ENCODE results near the gene KEAP1. TPM values are rescaled to one million over a fixed set of nuclear protein-coding genes. Genes with fewer than 3 reads are reported as not detected.

Gene KEAP1
- total and polyA plus RNA-seq, 10 of the 15 experiments (the other 5 are each of a cell fraction or from before 2014, with no cell fraction given), result 1.4 to 87.7 (median 48.6) TPM

- intact Hi-C loops (cut with micrococcal nuclease; ENCODE audit: unreplicated experiment), result no loop called here
- DNase-seq (ENCODE audit: low read depth, low spot score) (no peak), ATAC-seq (no peak), FAIRE-seq (no peak)
- Histone ChIP-seq H3K79me2 (ENCODE audit: control insufficient read depth, insufficient read depth, low read length) (no peaks in the 10 kb centered on the region), H3K9ac (ENCODE audit: control insufficient read depth, insufficient read depth, low read length) (no peak overlapping the region), H3K27me3 (replicated peaks in 1 of 2; ENCODE audit: control insufficient read depth in 2 of 2, insufficient read depth in 2 of 2, low read length in 1 of 2) (no peaks in the 10 kb centered on the region), H3K4me1 (ENCODE audit: control insufficient read depth, insufficient read depth, low read length) (no peaks in the 10 kb centered on the region), H3K27ac (ENCODE audit: control insufficient read depth, insufficient read depth) (no peak overlapping the region), H3K4me3 (no peak overlapping the region), H3K4me2 (ENCODE audit: control insufficient read depth, insufficient read depth) (no peak overlapping the region), H2AFZ (ENCODE audit: control insufficient read depth, low read depth, low read length) (no peak overlapping the region), H3K36me3 (ENCODE audit: control insufficient read depth in 2 of 2, insufficient read depth in 2 of 2, low read length in 1 of 2) (peaks cover 0 to 1% of the 10 kb centered on the region in 2 experiments; a peak in 2 of 4 replicates), H3K9me3 (replicated peaks; ENCODE audit: control insufficient read depth, insufficient read depth, low read length) (no peaks in the 10 kb centered on the region), H4K20me1 (ENCODE audit: control insufficient read depth, insufficient read depth) (no peaks in the 10 kb centered on the region)
- BruUV-seq (replicated peaks), result no TSS peak
- ChIA-PET SMC1A (ENCODE audit: uncharacterized antibody, unreplicated experiment) (no interaction called here), POLR2A (no interaction called here), RAD21 (ENCODE audit: unreplicated experiment) (no interaction called here), CTCF (no interaction called here)
- no peak for TF ChIP-seq SREBF2 (IDR thresholded peaks at IDR 0.05; ENCODE audit: low read length)
- no peak for TF ChIP-seq STAT1 (conservative IDR thresholded peaks at IDR 0.05)
- TF ChIP-seq NFIC (IDR thresholded peaks at IDR 0.05; ENCODE audit: low read depth, low read length), result peak; percentile 39; the same call in 1 of the 2 replicates
- no peak for TF ChIP-seq BMI1 (IDR thresholded peaks at IDR 0.05; ENCODE audit: borderline replicate concordance)
- no peak for TF ChIP-seq CBX3 (IDR thresholded peaks at IDR 0.05; ENCODE audit: borderline replicate concordance, low read depth)
- 93% methylated on average over 3 of the region's 3 CpGs for WGBS (ENCODE audit: insufficient coverage, insufficient replicate concordance, low lambda C conversion rate, missing lambda C conversion rate)
- in situ Hi-C loops (cut with MboI), result no loop called here
These were observed 60.5 kb downstream of the KEAP1 start for GRCh38 chr19:10442698-10443097.

GRCh38 chr19:10439588-10439987 lies 63.6 kb downstream of the KEAP1 start:
- intact Hi-C loops (cut with micrococcal nuclease; ENCODE audit: unreplicated experiment), result no loop called here
- H3K27ac ChIP-seq (ENCODE audit: control insufficient read depth, insufficient read depth), result no peak overlapping the region
- BruUV-seq (replicated peaks), result no TSS peak
- ATAC-seq, result no peak
- H2AFZ ChIP-seq (ENCODE audit: control insufficient read depth, low read depth, low read length), result no peak overlapping the region
- in situ Hi-C loops (cut with MboI), result no loop called here
- ChIA-PET POLR2A (interaction anchor here (1.0 kb wide), 1 partner anchor 11 kb away, joined by 3 read pairs; no protein-coding TSS in a partner anchor), CTCF (interaction anchor here (1.9 kb wide), 1 partner anchor 36 kb away, joined by 6 read pairs; the partner anchor contains the start of gene CDC37), SMC1A (ENCODE audit: uncharacterized antibody, unreplicated experiment) (no interaction called here), RAD21 (ENCODE audit: unreplicated experiment) (interaction anchor here (1.0 to 1.3 kb wide), 2 partner anchors 23 to 33 kb away, joined by 3 read pairs; no protein-coding TSS in a partner anchor)
- no peaks in the 10 kb centered on the region; a peak in 1 of 4 replicates for H3K36me3 ChIP-seq (ENCODE audit: control insufficient read depth in 2 of 2, insufficient read depth in 2 of 2, low read length in 1 of 2)
- no peaks in the 10 kb centered on the region for H4K20me1 ChIP-seq (ENCODE audit: control insufficient read depth, insufficient read depth)
- no peak overlapping the region for H3K9ac ChIP-seq (ENCODE audit: control insufficient read depth, insufficient read depth, low read length)
- no peak overlapping the region for H3K4me3 ChIP-seq
- 50% methylated on average over 5 of the region's 5 CpGs for WGBS (ENCODE audit: insufficient coverage, insufficient replicate concordance, low lambda C conversion rate, missing lambda C conversion rate)
- no peak for FAIRE-seq
- 0 out of 2 replicates have a peak, but pooled peaks cover 3% of the 10 kb centered on the region for H3K4me1 ChIP-seq (ENCODE audit: control insufficient read depth, insufficient read depth, low read length)
- no peak for DNase-seq (ENCODE audit: low read depth, low spot score)
- H3K27me3 ChIP-seq (replicated peaks in 1 of 2; ENCODE audit: control insufficient read depth in 2 of 2, insufficient read depth in 2 of 2, low read length in 1 of 2), result no peaks in the 10 kb centered on the region
- no peaks in the 10 kb centered on the region for H3K9me3 ChIP-seq (replicated peaks; ENCODE audit: control insufficient read depth, insufficient read depth, low read length)
- H3K4me2 ChIP-seq (ENCODE audit: control insufficient read depth, insufficient read depth), result no peak overlapping the region
- H3K79me2 ChIP-seq (ENCODE audit: control insufficient read depth, insufficient read depth, low read length), result no peaks in the 10 kb centered on the region
- no peak for TF ChIP-seq POU2F2 (IDR thresholded peaks at IDR 0.05; ENCODE audit: borderline replicate concordance, low read depth, low read length)
- no peak for TF ChIP-seq ZNF622 (IDR thresholded peaks at IDR 0.05)
- no peak for TF ChIP-seq RFX5 (IDR thresholded peaks at IDR 0.05; ENCODE audit: low read depth, low read length)
- no peak for TF ChIP-seq STAT3 (IDR thresholded peaks at IDR 0.05; ENCODE audit: low read depth, low read length)
- TF ChIP-seq ZNF384 (IDR thresholded peaks at IDR 0.05; ENCODE audit: borderline replicate concordance, low read depth, low read length), result no peak
- TF ChIP-seq TARDBP (IDR thresholded peaks at IDR 0.05; ENCODE audit: borderline replicate concordance), result no peak
- no peak for TF ChIP-seq YBX1 (IDR thresholded peaks at IDR 0.05)
- no peak for TF ChIP-seq ASH2L (IDR thresholded peaks at IDR 0.05; ENCODE audit: borderline replicate concordance, low read depth)
- TF ChIP-seq PAX8 (IDR thresholded peaks at IDR 0.05), result no peak
- TF ChIP-seq MYC (IDR thresholded peaks at IDR 0.05; ENCODE audit: insufficient read depth, insufficient read length, insufficient replicate concordance, low read length, severe bottlenecking), result no peak
- no peak for TF ChIP-seq RBBP5 (conservative IDR thresholded peaks at IDR 0.05)
- TF ChIP-seq SKIL (IDR thresholded peaks at IDR 0.05; ENCODE audit: low read depth, poor library complexity, severe bottlenecking), result no peak
- no peak for TF ChIP-seq SMC3 (IDR thresholded peaks at IDR 0.05; ENCODE audit: borderline replicate concordance, low read length)
- TF ChIP-seq RAD51 (IDR thresholded peaks at IDR 0.05), result no peak

All from GM12878 (cell line).